ENCODE results near the gene PHF20.
"Not testable (repeated sequence)": the region's sequence is repeated elsewhere in the genome, so short reads cannot be mapped to it uniquely, and the experiment has no call there.

Gene PHF20

DNA sequence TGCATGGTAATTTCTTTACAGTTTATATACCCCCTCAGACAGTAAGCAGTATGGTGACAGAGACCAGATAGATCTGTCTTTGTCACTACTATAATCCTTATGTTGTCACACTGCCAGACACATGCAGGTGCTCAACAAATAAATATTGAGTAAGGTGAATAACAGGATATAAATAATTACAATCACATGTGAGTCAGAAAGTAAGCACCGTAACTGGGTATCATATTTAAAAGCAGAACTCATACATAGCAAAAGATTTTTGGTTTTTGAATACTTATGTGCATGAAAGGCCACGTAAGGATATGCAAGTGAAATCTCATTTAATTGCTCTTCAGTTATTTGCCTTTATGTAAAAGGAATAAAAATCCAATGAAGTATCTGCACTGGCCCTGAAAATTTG, 214.0 kb downstream of the PHF20 start:
- no peak for DNase-seq

GRCh38 chr20:35988910-35989463, 217.2 kb downstream of the PHF20 start:
- DNase-seq: no peak

DNA sequence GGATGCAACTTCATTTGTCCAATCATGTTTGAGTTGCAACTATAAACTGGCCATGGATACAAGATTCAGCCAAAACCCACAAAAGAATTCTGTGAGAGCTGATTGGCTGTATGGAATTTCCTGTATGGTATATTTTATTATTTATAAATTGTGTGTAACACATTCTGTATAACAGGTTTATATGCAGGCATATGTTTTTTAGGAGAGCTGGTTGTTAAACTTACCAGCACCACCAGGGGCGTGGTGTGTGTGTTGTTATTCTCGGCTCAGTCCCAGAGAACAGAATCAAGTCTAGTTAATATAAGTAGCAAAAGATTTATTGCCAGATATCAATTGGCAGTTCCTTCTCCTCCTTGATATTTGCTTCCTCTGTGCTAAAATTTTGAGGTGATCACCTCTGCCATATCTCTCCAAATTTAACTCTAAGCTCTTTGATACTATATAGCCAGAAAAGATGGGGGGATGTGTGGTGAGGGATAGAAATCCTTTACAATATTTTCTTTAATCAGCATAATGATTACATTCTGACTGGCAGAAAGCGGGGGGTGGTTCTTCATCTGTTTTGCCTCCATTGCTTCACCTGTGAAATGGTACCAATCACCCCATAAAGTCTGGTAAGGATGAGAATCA, 219.4 kb downstream of the PHF20 start:
- DNase-seq: no peak

GRCh38 chr20:35992713-35993335, 221.0 kb downstream of the PHF20 start:
- DNase-seq: peak; percentile 34

GRCh38 chr20:35994994-35995453, 223.2 kb downstream of the PHF20 start:
- DNase-seq: peak; percentile 70

GRCh38 chr20:35996492-35996891, 224.7 kb downstream of the PHF20 start:
- DNase-seq: not testable (repeated sequence)

Measured in NCI-H2029 treated with DMSO at 0.1 percent for 48 hours (cell line).